Endothelial cell of umbilical vein (primary cell): Measurements from ENCODE around the gene SART3. TPM values are rescaled to one million over a fixed set of nuclear protein-coding genes. Genes with fewer than 3 reads are reported as not detected.

Source experiments
- BruUV-seq: library from RNA; stranded (reverse); fragments of 400-500 nt; replicated peaks from 2 replicates; lab custom pipeline; 2021; lab: Mats Ljungman, UMichigan
- CTCF ChIA-PET: fragments of 300-600, 350-600 bp; sonication (Branson Sonifier 250); formaldehyde crosslinking; loops from one replicate; lab custom pipeline; 2021; ENCODE audit warnings: antibody characterized with exemption, inconsistent platforms; lab: Charles Lee
- POLR2A ChIA-PET: fragments of 300-600, 350-600 bp; sonication (Branson Sonifier 250); formaldehyde crosslinking; loops from one replicate; lab custom pipeline; 2021; ENCODE audit warnings: antibody characterized with exemption, inconsistent platforms; lab: Charles Lee
- DNase-seq: peaks from one replicate; pipeline ENCODE4 v3.0.0-alpha.2; 2011; ENCODE audit warnings: low read depth, low spot score
- FAIRE-seq: peaks from 2 replicates; lab custom pipeline; 2011; peaks lifted over from hg19 to GRCh38; lab: Jason Lieb, UNC
- H2AFZ ChIP-seq: 2 replicates; pipeline ENCODE4 v1.6.0; 2012; ENCODE audit warnings: low read depth, low read length, control low read depth, inconsistent platforms
- H3K27ac ChIP-seq: 2 replicates; pipeline ENCODE4 v1.5.1; 2011; ENCODE audit warnings: low read depth, mild to moderate bottlenecking, control low read depth, low read length, moderate library complexity; ENCODE audit not compliant: insufficient read depth
- H3K27me3 ChIP-seq, 2 experiments: 2 replicates each; pipeline versions ENCODE4 v1.6.0 to v1.6.1; 2011; ENCODE audit warnings: low read length in 2 of 2, mixed read lengths in 1 of 2; ENCODE audit not compliant: control insufficient read depth in 2 of 2, insufficient read depth in 2 of 2
- H3K36me3 ChIP-seq, 2 experiments: 2 replicates in 1 of 2; 3 replicates in 1 of 2; pipeline ENCODE4 v1.5.1; 2011; ENCODE audit warnings: low read length in 2 of 2, mild to moderate bottlenecking in 1 of 2, moderate library complexity in 1 of 2; ENCODE audit not compliant: control insufficient read depth in 2 of 2, insufficient read depth in 2 of 2; ENCODE audit errors: extremely low read depth in 1 of 2
- H3K4me1 ChIP-seq: 3 replicates; pipeline ENCODE4 v1.5.1; 2011; ENCODE audit warnings: mild to moderate bottlenecking, low read length; ENCODE audit not compliant: control insufficient read depth, insufficient read depth; ENCODE audit errors: extremely low read depth
- H3K4me2 ChIP-seq: 2 replicates; pipeline ENCODE4 v1.6.1; 2011; ENCODE audit warnings: low read length, control low read depth, mixed read lengths; ENCODE audit not compliant: insufficient read depth
- H3K4me3 ChIP-seq, 3 experiments: fragments of 200-600 bp in 1 of 3; sonication (generic), shearing (Covaris generic) in 1 of 3; replicated peaks in 1 of 3; 2 replicates each; pipeline ENCODE4 v1.5.1; 2011 to 2016; ENCODE audit warnings: control low read depth in 3 of 3, low read length in 3 of 3, mild to moderate bottlenecking in 2 of 3, inconsistent platforms in 1 of 3, low read depth in 1 of 3, moderate library complexity in 1 of 3; ENCODE audit not compliant: insufficient read depth in 1 of 3
- H3K79me2 ChIP-seq: 2 replicates; pipeline ENCODE4 v1.6.0; 2012; ENCODE audit warnings: low read length, inconsistent platforms; ENCODE audit not compliant: control insufficient read depth, insufficient read depth
- H3K9ac ChIP-seq: replicated peaks from 2 replicates; pipeline ENCODE3; 2011; ENCODE audit warnings: low read length, control low read depth; ENCODE audit not compliant: insufficient read depth; ENCODE audit errors: extremely low read depth
- H3K9me1 ChIP-seq: replicated peaks from 3 replicates; pipeline ENCODE4 v1.6.0; 2011; ENCODE audit warnings: mild to moderate bottlenecking, low read length; ENCODE audit not compliant: control insufficient read depth, insufficient read depth; ENCODE audit errors: extremely low read depth
- H3K9me3 ChIP-seq: replicated peaks from 2 replicates; pipeline ENCODE4 v1.5.1; 2012; ENCODE audit warnings: low read length, inconsistent platforms; ENCODE audit not compliant: control insufficient read depth, insufficient read depth
- H4K20me1 ChIP-seq: replicated peaks from 2 replicates; pipeline ENCODE3; 2011; ENCODE audit warnings: mild to moderate bottlenecking, low read length; ENCODE audit not compliant: control insufficient read depth, insufficient read depth; ENCODE audit errors: extremely low read depth
- EZH2 ChIP-seq: IDR thresholded peaks from 2 replicates; pipeline ENCODE4 v1.6.1; 2012; ENCODE audit warnings: borderline replicate concordance, low read depth, mild to moderate bottlenecking, moderate library complexity, low read length, inconsistent platforms; ENCODE audit not compliant: severe bottlenecking
- FOS ChIP-seq: IDR thresholded peaks from 2 replicates; pipeline ENCODE4 v1.6.1; 2011; ENCODE audit warnings: mild to moderate bottlenecking, low read length, moderate library complexity, borderline replicate concordance; ENCODE audit not compliant: insufficient read depth
- JUN ChIP-seq: IDR thresholded peaks from 2 replicates; pipeline ENCODE4 v1.6.1; 2011; ENCODE audit warnings: borderline replicate concordance, low read depth; ENCODE audit not compliant: insufficient read length, insufficient read depth
- MYC ChIP-seq: IDR thresholded peaks from one replicate; pipeline ENCODE4 v1.6.1; 2011; ENCODE audit warnings: mild to moderate bottlenecking, low read depth, low read length
- POLR2A ChIP-seq: IDR thresholded peaks from 2 replicates; pipeline ENCODE4 v1.6.1; 2012; ENCODE audit warnings: low read depth, mild to moderate bottlenecking, control low read depth, low read length
- POLR2AphosphoS5 ChIP-seq: IDR thresholded peaks from 2 replicates; pipeline ENCODE4 v1.6.1; 2012; ENCODE audit warnings: low read depth, mild to moderate bottlenecking, control low read depth, low read length, moderate library complexity; ENCODE audit not compliant: insufficient read depth
- dilution Hi-C: fragments of 300-500 bp; cut with MboI; formaldehyde crosslinking; loops from one replicate; pipeline ENCODE4 v1.15.0; 2019; ENCODE audit warnings: low sequenced_read_pairs; ENCODE audit not compliant: extremely low pct_ligation_motif_present
- intact Hi-C: fragments of 100-400 bp; cut with micrococcal nuclease; formaldehyde crosslinking; loops from one replicate; pipeline ENCODE4 v1.10.0; 2022
- polyA plus RNA-seq, 4 experiments: library from polyadenylated mRNA; depleted of rRNA in 3 of 4; stranded (reverse) in 3 of 4; unstranded in 1 of 4; fragments of >200 nt; gene quantifications; 2 replicates each; pipeline versions ENCODE4 v1.2.1 to v1.2.3, GENCODE V29; 2011 to 2012; ENCODE audit warnings: missing spikeins in 1 of 4
- total RNA-seq: library from RNA; stranded (reverse); gene quantifications from 2 replicates; pipeline ENCODE4 v1.2.3, GENCODE V29; 2021
- TF ChIP-seq, protein P1 (sequence below), 2 donors: IDR thresholded peaks; 1 replicate in 1 of 2; 2 replicates in 1 of 2; pipeline ENCODE4 v1.5.1; 2011; ENCODE audit warnings: low read length in 2 of 2, mild to moderate bottlenecking in 2 of 2, moderate library complexity in 2 of 2, control low read depth in 1 of 2, inconsistent platforms in 1 of 2, low read depth in 1 of 2; ENCODE audit not compliant: insufficient read depth in 1 of 2; ENCODE audit errors: extremely low read depth in 1 of 2
- TF ChIP-seq, protein P2 (sequence below): IDR thresholded peaks from 2 replicates; pipeline ENCODE4 v1.6.1; 2011; ENCODE audit not compliant: insufficient read depth, insufficient read length

SART3 gene
- total and polyA plus RNA-seq, 2 donors (not counting 3 experiments of a cell fraction or from before 2014, with no cell fraction given): 13.9 to 50.7 TPM

DNA sequence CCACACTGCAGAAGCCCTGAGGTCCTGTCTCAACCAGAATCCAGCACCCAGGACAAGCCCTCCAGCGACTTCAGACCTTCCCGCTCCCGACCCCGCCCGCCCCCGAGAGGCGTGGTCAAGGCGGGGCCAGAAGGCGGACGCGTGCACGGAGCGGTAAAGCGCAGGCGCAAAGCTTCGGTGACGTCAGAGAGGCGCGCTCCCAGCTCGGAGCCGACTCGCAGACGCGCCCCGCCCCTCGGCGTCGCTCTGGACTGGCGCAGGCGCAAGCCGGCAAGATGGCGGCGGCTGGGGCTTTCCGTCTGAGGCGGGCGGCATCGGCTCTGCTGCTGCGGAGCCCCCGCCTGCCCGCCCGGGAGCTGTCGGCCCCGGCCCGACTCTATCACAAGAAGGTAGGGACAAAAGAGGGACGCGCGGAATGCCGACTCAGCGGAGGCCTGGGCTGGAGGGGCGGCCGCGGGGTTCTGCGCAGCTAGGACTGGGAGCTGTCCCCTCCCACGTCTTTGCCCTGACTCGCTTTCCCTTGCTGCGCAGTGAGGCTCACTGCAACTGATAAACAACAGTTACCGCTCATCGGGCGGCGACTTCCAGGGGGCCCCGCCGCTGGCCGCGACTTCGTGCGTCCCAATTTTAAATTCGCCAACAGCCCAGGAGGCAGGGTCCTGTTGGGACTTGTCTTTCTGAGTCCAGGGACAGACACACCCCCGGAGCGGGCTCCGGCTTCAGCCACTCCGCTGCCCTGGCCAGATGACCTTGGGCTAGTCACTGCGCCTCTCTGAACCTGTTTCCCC is 1.6 kb upstream of the SART3 start, which contains the start of gene ISCU:
TSS of gene ISCU (plus strand) at position 249 of the 788 bp plus-strand sequence. CDS start at position 276, 27 bp downstream.
- DNase-seq (peak; percentile 96), FAIRE-seq (peak; percentile 92)
- H3K27ac ChIP-seq: peak within 1 kb of the TSS; percentile 83
- H3K4me1 ChIP-seq: peaks cover 34% of the 10 kb centered on the region
- TF ChIP-seq, protein P1, sequence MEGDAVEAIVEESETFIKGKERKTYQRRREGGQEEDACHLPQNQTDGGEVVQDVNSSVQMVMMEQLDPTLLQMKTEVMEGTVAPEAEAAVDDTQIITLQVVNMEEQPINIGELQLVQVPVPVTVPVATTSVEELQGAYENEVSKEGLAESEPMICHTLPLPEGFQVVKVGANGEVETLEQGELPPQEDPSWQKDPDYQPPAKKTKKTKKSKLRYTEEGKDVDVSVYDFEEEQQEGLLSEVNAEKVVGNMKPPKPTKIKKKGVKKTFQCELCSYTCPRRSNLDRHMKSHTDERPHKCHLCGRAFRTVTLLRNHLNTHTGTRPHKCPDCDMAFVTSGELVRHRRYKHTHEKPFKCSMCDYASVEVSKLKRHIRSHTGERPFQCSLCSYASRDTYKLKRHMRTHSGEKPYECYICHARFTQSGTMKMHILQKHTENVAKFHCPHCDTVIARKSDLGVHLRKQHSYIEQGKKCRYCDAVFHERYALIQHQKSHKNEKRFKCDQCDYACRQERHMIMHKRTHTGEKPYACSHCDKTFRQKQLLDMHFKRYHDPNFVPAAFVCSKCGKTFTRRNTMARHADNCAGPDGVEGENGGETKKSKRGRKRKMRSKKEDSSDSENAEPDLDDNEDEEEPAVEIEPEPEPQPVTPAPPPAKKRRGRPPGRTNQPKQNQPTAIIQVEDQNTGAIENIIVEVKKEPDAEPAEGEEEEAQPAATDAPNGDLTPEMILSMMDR (IDR thresholded peaks at IDR 0.05; ENCODE audit: extremely low read depth in 1 of 2, insufficient read depth in 1 of 2, low read depth in 1 of 2, low read length in 2 of 2): no peak
- TF ChIP-seq JUN (no peak), POLR2A (peak; percentile 94), POLR2AphosphoS5 (peak; percentile 73), FOS (no peak), EZH2 (no peak), MYC (no peak)
- TF ChIP-seq, protein P2, sequence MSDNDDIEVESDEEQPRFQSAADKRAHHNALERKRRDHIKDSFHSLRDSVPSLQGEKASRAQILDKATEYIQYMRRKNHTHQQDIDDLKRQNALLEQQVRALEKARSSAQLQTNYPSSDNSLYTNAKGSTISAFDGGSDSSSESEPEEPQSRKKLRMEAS: peak; percentile 19
- H3K79me2 ChIP-seq: peaks cover 36% of the 10 kb centered on the region
- H3K36me3 ChIP-seq: peaks cover 9 to 13% of the 10 kb centered on the region in 2 experiments
- H2AFZ ChIP-seq: peak within 1 kb of the TSS; percentile 77
- no peaks in the 10 kb centered on the region for H3K9me1 ChIP-seq
- no peaks in the 10 kb centered on the region for H3K9me3 ChIP-seq
- CTCF ChIA-PET: interaction anchor here (1.0 to 2.2 kb wide), 10 partner anchors 48 to 532 kb away, joined by 3 to 23 read pairs (median 4); no protein-coding TSS in a partner anchor
- no peaks in the 10 kb centered on the region for H4K20me1 ChIP-seq
- H3K4me3 ChIP-seq: peak within 1 kb of the TSS; percentile 78 to 95 (median 86)
- POLR2A ChIA-PET: interaction anchor here (0.6 to 0.9 kb wide), 4 partner anchors 127 to 535 kb away, joined by 3 to 4 read pairs (median 4); partner anchors contain the start of gene UNG
- H3K27me3 ChIP-seq: no peaks in the 10 kb centered on the region
- H3K9ac ChIP-seq: peak within 1 kb of the TSS; percentile 82
- dilution Hi-C loops (no loop called here), intact Hi-C loops (loop anchor here (1.0 to 5.0 kb wide), 11 partner anchors 56 to 550 kb away; partner anchors contain the start of genes ALKBH2 and CORO1C)
- BruUV-seq: no TSS peak
- H3K4me2 ChIP-seq: peak within 1 kb of the TSS; percentile 97
